ENCODE results near the gene IQCH.

DNA sequence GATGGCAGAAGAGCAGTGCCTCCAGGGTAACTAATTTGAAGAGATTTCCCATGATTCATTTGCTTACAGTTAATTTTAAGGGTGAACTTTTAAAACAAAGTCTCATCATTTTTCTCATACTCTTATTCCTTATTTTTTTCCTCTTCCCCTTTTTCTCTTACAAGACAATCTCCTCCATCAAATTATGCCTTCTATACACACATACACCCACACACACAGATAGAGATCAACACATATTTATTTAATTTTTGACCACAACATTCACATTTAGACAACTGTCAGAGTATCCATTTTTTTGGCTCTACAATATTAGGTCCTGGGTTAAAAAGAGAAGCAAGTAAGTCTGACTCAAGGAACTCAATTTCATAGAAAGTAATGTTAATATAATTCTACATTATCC is 37.7 kb upstream of the IQCH start:
- TF ChIP-seq POLR2A (IDR thresholded peaks at IDR 0.05; ENCODE audit: low read length) (no peak), POLR2AphosphoS2 (conservative IDR thresholded peaks at IDR 0.05; ENCODE audit: low read length) (no peak), RAD21 (conservative IDR thresholded peaks at IDR 0.05 in 1 of 2, IDR thresholded peaks at IDR 0.05 in 1 of 2) (no peak), GATA3 (IDR thresholded peaks at IDR 0.05; ENCODE audit: borderline replicate concordance) (no peak), RFX5 (IDR thresholded peaks at IDR 0.05) (no peak), CBX2 (IDR thresholded peaks at IDR 0.05; ENCODE audit: borderline replicate concordance, low read depth) (no peak), MAZ (IDR thresholded peaks at IDR 0.05; ENCODE audit: borderline replicate concordance, low read depth, low read length) (no peak), MYC (IDR thresholded peaks at IDR 0.05; ENCODE audit: borderline replicate concordance, low read length) (no peak), MAFK (IDR thresholded peaks at IDR 0.05; ENCODE audit: partially characterized antibody) (no peak)
- TF ChIP-seq, protein P1, sequence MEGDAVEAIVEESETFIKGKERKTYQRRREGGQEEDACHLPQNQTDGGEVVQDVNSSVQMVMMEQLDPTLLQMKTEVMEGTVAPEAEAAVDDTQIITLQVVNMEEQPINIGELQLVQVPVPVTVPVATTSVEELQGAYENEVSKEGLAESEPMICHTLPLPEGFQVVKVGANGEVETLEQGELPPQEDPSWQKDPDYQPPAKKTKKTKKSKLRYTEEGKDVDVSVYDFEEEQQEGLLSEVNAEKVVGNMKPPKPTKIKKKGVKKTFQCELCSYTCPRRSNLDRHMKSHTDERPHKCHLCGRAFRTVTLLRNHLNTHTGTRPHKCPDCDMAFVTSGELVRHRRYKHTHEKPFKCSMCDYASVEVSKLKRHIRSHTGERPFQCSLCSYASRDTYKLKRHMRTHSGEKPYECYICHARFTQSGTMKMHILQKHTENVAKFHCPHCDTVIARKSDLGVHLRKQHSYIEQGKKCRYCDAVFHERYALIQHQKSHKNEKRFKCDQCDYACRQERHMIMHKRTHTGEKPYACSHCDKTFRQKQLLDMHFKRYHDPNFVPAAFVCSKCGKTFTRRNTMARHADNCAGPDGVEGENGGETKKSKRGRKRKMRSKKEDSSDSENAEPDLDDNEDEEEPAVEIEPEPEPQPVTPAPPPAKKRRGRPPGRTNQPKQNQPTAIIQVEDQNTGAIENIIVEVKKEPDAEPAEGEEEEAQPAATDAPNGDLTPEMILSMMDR (IDR thresholded peaks at IDR 0.05), result no peak
- TF ChIP-seq, protein P2, sequence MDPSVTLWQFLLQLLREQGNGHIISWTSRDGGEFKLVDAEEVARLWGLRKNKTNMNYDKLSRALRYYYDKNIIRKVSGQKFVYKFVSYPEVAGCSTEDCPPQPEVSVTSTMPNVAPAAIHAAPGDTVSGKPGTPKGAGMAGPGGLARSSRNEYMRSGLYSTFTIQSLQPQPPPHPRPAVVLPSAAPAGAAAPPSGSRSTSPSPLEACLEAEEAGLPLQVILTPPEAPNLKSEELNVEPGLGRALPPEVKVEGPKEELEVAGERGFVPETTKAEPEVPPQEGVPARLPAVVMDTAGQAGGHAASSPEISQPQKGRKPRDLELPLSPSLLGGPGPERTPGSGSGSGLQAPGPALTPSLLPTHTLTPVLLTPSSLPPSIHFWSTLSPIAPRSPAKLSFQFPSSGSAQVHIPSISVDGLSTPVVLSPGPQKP (IDR thresholded peaks at IDR 0.05; ENCODE audit: low read depth, low read length), result no peak
- TF ChIP-seq, protein P3, sequence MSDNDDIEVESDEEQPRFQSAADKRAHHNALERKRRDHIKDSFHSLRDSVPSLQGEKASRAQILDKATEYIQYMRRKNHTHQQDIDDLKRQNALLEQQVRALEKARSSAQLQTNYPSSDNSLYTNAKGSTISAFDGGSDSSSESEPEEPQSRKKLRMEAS (IDR thresholded peaks at IDR 0.05), result no peak
- TF ChIP-seq, protein P4, sequence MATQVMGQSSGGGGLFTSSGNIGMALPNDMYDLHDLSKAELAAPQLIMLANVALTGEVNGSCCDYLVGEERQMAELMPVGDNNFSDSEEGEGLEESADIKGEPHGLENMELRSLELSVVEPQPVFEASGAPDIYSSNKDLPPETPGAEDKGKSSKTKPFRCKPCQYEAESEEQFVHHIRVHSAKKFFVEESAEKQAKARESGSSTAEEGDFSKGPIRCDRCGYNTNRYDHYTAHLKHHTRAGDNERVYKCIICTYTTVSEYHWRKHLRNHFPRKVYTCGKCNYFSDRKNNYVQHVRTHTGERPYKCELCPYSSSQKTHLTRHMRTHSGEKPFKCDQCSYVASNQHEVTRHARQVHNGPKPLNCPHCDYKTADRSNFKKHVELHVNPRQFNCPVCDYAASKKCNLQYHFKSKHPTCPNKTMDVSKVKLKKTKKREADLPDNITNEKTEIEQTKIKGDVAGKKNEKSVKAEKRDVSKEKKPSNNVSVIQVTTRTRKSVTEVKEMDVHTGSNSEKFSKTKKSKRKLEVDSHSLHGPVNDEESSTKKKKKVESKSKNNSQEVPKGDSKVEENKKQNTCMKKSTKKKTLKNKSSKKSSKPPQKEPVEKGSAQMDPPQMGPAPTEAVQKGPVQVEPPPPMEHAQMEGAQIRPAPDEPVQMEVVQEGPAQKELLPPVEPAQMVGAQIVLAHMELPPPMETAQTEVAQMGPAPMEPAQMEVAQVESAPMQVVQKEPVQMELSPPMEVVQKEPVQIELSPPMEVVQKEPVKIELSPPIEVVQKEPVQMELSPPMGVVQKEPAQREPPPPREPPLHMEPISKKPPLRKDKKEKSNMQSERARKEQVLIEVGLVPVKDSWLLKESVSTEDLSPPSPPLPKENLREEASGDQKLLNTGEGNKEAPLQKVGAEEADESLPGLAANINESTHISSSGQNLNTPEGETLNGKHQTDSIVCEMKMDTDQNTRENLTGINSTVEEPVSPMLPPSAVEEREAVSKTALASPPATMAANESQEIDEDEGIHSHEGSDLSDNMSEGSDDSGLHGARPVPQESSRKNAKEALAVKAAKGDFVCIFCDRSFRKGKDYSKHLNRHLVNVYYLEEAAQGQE (IDR thresholded peaks at IDR 0.05), result no peak

Data from A549 (cell line).